GM21526 (cell line): Measurements from ENCODE around the gene GPAT2.
"Not testable (repeated sequence)": the region's sequence is repeated elsewhere in the genome, so short reads cannot be mapped to it uniquely, and the experiment has no call there.

Experiments
- ATAC-seq: cut with Tn5 transposase; IDR thresholded peaks from one replicate; pipeline ENCODE4 v1.9.1; 2021; ENCODE audit warnings: moderate library complexity; ENCODE audit not compliant: unreplicated experiment, low FRiP score

The GPAT2 gene, protein sequence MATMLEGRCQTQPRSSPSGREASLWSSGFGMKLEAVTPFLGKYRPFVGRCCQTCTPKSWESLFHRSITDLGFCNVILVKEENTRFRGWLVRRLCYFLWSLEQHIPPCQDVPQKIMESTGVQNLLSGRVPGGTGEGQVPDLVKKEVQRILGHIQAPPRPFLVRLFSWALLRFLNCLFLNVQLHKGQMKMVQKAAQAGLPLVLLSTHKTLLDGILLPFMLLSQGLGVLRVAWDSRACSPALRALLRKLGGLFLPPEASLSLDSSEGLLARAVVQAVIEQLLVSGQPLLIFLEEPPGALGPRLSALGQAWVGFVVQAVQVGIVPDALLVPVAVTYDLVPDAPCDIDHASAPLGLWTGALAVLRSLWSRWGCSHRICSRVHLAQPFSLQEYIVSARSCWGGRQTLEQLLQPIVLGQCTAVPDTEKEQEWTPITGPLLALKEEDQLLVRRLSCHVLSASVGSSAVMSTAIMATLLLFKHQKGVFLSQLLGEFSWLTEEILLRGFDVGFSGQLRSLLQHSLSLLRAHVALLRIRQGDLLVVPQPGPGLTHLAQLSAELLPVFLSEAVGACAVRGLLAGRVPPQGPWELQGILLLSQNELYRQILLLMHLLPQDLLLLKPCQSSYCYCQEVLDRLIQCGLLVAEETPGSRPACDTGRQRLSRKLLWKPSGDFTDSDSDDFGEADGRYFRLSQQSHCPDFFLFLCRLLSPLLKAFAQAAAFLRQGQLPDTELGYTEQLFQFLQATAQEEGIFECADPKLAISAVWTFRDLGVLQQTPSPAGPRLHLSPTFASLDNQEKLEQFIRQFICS

DNA sequence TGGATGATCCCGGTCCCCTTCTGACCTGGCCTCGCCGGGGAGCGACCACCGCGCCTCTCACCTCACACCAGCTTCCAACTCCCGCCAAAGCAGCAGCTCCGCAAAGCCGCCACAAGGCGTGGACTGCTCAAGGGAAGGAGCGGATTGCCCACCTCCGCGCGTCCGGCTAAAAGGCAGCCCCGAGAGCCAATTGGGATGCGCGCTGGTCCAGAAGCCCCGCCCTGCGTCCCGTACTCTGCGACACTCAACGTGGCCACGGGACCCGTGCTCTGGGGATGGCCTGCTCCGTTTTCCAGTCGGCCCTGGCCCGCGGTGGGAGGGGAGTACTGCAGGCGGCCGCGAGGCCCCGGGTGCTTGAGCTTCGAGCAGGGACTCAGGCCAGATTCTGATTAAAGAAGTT is at the start of gene GPAT2:
TSS of gene GPAT2 (minus strand) at position 125 of the 400 bp plus-strand sequence. CDS start 2,557 bp downstream, outside the sequence.
- ATAC-seq: not testable (repeated sequence)

DNA sequence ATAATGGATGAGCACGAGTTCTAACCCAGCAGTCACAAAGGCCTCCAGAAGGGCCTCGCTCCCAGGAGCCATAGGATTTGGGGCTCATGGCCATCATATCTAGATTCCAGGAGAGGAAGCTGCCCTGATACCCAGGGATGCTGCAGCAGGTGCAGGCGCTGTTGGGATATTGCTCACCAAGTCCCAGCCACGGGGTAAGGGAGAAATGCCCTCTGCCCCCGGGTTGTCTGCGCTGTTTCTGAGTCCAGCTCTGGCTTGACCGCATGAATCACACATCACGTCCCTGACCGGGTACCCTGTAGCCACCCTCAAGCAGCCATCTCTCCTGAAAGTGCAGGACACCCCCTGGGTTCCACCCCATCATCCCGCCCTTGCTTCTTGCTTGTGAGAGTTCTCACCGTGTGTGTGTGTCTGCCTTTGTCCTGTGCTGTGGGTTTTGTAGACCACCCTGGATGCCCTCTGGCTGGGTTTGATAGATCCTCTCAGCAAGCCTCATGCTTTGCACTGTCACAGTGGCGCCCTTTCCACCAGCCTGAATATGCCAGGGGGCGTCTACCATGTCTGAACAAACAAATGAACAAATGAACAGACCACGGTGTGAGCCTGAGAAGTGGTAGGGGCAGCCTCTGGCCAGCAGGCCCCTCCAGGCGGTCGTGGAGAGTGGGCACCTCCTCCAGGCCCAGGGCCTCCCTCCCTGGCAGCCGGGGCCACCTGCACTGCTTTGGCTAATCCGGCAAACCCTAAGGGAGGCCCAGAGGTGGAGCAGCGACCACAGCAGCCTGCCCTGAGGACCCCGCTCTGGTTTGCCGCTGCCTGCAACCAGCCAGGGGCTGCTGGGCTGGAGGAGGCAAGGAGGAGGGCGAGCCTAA is 49.5 kb upstream of the GPAT2 start:
- ATAC-seq: no peak

DNA sequence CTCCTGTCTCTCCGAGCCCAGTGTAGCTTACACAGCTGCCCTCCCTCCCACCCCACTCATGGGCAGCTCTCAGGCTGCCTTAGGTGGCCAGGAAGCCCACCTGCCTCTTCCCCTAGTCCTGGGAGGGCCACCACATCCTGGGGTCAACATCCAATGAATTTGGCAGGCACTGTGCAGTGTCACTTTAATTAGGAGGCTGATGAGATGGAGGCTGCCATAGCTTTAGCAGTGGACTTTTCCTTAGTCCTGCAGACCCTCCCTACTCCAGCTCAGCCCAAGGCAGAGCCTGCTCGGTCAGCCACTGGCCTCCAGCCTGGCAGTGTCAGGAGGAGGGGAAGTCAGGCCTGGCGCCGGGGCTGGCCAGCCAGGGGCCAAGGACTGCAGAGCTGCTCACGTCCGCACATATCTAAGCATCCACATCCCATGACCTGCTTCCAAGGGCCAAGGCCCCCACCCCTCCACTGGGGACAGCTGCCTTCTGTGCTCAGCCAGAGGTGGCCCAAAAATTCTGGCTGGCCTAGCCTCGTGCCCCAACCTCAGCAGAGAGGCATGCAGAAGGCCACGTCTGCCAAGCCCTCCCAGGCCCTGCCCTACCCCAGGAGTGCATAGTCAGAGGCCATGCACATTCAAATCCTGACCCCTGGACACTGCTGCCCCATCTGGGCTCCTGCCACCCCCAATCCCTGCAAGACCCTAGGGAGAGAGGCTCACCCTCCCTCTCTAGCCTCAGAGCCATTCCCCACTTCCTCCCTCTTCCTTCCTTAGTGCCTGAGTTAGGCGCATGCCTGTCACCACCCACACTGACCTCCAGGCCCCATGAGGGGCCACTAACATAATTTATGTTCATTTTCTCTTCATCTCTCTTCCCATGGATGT is 48.6 kb upstream of the GPAT2 start:
- ATAC-seq: no peak

DNA sequence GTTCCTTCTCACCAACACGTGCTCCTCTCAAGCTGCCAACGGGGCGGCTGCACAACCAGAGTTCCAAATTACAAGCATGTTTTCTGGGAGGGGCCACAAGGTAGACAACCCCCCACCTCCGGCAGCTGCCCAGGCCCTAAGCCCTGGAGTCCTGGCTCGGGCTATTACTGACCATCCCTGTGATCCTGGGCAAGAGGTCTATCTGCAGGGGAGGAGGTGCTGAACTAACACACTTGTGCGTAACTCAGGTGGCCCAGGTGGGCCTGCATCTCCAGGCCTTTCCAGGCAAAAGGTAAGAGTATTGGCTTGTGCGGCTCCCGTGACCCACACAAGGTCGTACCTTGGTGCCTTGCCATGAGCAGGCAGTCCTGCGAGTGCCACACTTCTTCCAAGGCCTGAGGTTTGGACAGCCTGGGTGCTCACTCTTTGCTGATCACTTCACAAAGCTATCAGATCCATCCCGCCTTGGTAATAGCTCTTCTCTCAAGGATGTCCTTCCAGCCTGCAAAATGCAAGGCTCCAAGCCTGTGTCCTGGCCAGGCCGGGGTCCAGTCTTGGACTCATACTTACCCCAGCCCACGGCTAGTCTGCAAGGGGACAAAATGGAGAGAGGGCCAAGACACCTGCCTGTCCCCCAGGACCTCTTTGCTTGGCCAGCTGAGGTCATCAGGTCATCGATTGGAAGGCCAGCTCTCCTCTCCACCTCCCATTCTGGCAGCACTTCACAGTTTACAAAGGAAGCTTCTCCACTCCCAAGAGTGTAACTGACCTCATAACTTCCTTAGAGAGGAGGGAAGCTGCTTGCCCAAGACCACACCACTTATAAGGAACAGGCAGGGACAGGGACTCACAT is 47.7 kb upstream of the GPAT2 start:
- ATAC-seq: no peak

DNA sequence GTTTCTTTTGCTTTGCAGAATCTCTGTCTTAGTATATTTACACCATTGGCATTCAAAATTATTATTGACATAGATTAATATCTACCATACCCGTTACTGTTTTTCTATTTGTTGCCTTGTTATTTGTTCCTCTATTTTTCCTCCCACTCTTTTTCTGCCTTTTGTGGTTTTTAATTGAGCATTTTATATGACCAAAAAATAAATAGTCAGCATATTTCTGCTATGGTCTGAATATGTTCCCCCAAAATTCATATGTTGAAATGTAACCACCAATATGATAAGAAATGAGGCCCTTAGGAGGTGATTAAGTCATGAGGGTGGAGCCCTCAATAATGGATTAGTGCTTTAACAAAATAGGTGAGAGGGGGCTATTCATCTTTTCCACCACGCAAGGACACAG is 46.3 kb upstream of the GPAT2 start:
- no peak for ATAC-seq

DNA sequence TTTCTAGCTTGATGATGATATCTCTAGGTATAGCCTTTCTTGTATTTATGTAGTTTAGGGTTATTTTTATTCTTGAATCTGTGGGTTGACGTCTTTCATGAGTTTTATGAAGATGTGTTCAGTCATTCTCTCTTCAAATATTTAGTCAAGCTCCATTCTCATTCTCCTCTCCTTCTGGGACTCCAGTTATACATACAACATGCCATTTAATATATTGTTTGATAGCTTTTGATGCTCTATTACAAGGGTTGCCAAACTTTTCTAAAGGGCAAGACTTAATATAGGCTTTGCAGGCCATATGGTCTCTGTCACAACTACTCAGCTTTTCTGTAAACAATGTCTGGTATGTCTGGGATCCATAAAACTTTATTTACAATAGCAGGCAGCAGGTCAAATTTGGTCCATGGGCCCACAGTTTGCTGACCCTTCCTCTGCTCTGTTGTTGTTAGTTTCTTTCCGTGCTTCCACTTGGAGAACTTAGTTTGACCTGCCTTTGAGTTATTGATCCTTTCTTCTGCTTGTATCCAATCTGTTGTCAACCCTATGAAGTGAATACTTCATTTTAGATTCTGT is 40.6 kb upstream of the GPAT2 start:
- ATAC-seq: no peak

DNA sequence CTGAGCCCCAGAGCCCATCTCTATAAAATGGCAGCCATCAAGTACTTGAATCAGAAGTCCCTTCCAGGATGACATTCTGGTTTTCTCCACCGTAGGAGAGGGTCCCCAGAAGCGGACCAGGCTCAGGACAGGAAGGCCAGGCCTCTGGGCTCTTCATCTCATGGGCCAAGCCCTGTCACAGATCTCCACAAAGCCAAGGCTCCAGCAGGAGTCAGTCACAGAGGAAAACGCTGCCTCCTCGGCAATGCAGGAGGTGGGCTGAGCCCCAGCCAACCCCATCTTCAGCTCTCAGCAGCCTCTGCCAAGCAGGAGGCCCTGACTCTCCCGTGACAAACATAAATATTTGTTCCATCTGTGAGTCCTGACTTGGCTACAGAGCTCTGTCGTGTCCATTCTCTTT is 39.4 kb upstream of the GPAT2 start:
- ATAC-seq: no peak

DNA sequence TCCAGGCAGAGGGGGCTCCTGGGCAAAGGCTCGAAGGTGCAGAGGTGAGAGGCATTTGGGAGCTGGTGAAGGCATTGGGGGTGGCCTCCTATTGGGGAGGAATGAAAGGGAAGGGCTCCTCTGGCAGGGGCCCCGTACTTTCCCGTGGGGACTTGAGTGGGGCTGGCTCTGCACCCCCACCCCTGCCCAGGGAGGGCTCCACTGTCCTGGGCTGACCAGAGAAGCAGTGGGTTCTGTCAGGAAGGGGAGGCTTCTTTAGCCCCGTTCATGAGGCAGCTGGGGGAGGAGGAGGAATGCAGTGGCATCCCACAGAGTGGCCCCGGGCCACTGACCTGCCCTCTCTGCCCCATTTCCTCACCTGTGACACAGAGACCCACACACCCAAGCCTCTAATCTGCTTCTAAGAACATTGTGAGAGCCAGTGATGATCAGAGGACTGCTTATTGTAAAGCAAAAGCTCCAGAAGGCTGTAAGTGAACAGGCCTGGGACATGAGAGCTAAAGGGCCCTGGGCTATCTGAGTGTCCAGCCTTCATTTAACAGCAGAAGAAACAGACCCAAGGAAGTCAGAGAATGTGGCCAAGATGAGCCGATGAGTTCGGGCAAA is 38.6 kb upstream of the GPAT2 start:
- no peak for ATAC-seq

DNA sequence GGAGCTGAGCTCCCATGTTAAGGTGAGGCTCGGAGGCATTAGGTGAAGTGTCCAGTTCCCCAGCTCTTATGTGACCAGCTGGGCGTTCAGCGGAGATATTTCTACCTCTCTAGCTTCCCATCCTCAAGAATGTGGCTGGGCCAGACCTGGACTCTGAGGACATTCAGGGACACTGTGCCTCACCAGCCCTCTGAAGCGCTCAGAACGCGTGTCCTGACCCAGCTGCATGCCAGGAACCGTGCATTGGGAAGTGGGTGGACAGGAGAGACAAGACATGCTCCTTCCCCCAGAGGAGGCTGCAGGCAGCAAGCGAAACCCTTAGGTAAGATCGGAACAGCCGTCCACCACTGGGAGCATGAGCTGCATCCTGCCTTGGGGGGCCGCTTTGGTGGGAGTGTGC is 38.0 kb upstream of the GPAT2 start:
- ATAC-seq: no peak

DNA sequence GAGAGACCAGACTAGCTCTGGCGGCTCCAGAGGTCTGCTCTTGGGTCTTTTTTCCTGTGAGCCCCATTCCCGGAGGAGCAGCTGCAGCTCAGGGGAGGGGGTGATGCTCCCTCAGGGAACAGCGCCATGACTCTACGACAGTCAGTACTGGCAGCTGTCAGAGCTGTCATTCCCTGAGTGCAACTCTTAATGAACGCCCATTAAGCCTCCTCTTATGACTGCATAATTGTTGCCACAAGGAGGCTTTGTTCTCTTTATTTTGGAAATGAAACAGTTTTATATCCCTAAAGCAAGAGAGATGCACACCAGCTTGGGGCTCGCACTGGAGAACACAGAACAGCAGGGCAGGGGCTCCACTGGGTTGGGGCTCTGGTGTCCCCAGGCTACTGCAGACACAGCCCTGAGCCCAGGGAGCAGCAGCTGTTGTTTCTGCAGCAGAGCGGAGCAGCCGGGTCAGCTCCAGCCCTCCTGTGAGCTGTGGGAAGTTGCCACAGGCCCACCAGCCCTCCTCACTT is 37.3 kb upstream of the GPAT2 start:
- not testable (repeated sequence) for ATAC-seq

DNA sequence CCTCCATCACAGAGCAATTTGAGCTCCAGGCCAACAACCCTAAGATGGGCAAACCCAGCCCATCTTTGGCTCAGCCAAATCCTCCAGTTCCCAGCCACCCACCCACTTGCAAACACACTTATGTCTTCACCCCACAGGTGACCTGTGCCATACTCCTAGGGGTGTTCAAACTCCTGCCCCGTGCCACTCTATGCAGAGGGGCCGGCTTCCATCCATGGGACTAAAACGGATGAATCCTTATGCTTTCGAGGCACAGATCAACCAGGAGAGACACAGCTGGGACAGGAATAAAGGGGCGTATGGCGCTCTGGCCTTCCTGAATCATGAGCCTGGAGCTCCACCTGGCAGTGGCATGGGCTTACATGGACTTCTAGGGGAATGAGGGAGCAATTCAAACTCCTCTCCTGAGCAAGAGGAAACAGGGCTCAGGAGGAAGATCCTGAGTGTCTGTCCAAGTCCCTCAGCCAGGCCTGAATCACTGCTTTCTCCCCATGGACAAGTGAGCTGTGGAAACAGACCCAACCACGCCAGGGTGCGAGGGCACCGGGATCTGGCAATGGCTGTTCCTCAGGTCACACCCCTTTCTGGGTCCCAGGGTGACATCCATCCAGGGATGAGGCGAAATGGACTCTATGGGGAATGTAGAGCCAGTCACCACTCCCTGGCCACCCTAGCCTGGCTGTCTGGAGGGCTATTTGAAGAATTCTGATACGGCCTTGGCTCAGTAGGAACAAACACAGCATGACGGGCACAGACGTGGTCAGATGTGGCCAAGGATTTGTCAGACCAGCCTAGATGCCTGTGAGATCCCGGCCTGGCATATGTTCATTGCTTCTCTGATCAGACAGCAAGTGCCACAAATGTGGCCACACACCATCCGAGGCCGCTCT is 36.6 kb upstream of the GPAT2 start:
- ATAC-seq: not testable (repeated sequence)

DNA sequence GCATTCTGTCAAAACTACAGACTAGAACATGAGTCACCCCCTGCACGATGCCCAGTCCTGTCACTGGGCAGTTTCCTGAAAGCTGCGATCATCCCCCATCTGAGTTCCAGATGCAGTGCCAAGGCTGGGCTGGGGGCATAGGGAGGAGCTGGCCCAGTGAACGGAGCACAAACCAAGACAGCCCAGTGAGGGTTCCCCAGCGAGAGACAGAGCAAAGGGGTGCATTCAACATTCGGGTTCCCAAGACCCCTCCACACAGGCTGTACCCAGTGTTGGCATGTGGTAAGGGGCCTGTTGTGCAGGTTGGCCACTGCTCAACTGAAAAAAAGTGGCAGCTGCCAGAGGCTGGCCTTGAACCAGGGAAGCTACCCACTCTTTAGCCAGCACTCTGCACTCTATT is 35.6 kb upstream of the GPAT2 start:
- not testable (repeated sequence) for ATAC-seq

DNA sequence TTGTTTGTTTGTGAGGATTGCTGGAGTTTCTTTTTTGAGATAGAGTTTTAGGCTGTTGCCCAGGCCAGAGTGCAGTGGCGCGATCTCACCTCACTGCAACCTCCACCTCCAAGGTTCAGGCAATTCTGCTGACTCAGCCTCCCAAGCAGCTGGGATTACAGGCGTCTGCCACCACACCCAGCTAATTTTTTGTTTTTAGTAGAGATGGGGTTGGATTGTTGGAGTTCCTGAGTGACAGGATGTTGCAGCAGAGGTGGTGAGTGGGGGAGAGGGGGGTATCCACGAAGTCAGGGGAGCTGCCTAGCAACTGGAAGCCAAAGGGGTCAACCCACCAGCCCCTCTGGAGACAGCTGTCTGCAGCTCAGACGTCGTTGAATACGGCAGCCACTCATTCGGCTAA is 35.2 kb upstream of the GPAT2 start:
- not testable (repeated sequence) for ATAC-seq

DNA sequence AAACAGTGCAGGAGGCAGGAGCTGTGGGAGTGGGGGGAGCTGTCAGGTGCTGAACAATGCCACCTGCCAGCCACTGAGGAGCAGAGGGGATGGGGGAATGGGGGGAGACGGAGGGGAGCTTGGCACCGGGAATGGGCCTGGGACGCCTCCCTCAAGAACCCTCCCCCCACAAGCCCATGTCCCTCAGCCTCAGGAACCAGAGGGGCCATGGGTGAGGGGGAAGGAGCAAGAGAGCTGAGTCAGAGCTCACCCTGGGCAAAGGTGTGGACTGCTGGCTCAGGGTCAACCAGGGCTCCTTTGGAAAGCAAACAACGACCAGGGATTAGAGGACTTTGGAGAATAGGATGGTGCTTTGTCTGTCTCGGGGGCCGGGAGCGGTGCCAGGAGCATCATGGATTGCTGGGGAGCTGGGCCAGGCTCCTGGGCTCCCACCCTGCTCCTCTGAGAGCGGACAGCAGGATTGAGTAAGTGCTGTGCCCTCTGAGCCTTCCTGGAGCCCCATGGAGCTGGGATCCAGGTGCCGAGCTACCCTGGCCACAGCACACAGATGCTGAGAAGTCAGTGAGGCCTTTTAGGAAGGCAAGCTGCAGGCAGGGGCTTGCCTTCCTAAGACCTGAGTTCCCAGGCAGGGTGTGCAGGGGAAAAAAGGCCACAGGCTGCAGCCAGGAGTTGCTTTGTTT is 33.3 kb upstream of the GPAT2 start:
- ATAC-seq: not testable (repeated sequence)

DNA sequence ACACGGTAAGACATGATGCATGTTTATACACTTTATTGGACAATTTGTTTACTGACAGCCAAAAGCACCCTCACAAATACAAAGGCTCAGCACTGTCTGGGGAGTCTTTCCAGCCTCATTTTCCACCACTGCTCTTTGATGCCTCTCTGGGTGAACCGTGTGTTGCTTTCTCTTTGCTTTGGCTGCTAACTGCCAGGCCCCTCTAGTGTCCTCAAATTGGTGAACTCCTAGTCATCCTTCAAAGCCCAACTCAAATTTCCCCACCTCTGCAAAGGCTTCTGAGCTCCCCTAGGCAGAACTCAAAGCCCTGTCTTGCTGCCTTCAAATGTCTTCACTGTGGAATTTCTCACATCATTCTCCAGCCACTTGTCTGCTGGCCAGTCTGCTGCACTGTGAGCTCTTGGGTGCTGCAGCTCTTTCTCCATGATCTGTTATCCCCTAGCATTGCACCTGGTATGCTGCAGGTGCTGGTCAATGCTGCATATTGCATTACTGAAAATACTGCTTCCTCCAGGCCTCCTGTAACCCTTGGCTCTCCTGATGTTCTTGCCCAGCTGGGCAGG is 32.5 kb upstream of the GPAT2 start:
- ATAC-seq: not testable (repeated sequence)

DNA sequence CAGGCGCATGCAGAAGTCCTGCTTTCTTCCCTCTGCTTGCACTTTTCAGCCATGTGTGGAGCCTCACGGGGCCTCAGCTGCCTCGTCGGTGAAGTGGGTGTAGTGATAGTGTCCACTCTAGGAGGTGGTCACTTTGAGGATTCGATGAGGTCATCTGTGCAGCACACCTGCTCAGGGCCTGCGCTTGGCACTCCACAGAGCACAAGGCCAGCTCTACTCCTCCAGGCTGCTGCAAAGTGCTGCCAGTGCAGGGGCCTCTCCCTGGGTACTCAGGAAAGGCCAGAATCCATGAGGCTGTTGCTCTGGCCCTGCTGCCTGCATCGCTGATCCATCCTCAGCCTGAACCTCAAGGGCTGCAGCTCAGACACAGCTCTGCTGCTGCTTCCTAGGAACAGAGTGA is 31.8 kb upstream of the GPAT2 start:
- not testable (repeated sequence) for ATAC-seq
